GM12875 (cell line): Measurements from ENCODE around the gene RNF215.

Source experiments
- H3K4me3 ChIP-seq: one replicate; pipeline ENCODE4 v1.5.1; 2011; ENCODE audit warnings: low read depth, low read length, control low read depth
- TF ChIP-seq, protein P1 (sequence below): IDR thresholded peaks from 2 replicates; pipeline ENCODE4 v1.5.1; 2011; ENCODE audit warnings: low read depth, mild to moderate bottlenecking, control low read depth, inconsistent platforms, low read length, moderate library complexity, borderline replicate concordance; ENCODE audit not compliant: insufficient read depth

Gene RNF215

DNA sequence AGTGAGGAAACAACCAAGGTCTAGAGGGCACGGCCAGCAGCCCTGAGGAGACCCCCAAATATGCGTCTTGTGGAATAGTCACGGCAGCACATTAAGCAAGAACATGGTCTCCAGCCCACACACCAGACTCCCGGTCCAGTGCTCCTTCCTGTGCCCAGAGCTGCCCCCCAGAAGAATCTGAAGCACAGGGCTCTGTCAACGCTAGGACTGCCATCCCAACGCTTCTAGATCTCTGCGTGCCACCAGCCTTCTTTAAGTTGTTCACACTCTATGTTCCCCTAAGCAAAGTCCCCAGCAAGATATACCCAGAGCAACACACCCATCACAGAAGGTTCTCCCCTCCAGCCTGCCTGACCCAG, 6.1 kb upstream of the RNF215 start:
- H3K4me3 ChIP-seq: no peak overlapping the region
- TF ChIP-seq, protein P1, sequence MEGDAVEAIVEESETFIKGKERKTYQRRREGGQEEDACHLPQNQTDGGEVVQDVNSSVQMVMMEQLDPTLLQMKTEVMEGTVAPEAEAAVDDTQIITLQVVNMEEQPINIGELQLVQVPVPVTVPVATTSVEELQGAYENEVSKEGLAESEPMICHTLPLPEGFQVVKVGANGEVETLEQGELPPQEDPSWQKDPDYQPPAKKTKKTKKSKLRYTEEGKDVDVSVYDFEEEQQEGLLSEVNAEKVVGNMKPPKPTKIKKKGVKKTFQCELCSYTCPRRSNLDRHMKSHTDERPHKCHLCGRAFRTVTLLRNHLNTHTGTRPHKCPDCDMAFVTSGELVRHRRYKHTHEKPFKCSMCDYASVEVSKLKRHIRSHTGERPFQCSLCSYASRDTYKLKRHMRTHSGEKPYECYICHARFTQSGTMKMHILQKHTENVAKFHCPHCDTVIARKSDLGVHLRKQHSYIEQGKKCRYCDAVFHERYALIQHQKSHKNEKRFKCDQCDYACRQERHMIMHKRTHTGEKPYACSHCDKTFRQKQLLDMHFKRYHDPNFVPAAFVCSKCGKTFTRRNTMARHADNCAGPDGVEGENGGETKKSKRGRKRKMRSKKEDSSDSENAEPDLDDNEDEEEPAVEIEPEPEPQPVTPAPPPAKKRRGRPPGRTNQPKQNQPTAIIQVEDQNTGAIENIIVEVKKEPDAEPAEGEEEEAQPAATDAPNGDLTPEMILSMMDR: no peak

GRCh38 chr22:30392661-30393321, 5.6 kb upstream of the RNF215 start:
- H3K4me3 ChIP-seq: no peak overlapping the region
- TF ChIP-seq, protein P1: no peak

DNA sequence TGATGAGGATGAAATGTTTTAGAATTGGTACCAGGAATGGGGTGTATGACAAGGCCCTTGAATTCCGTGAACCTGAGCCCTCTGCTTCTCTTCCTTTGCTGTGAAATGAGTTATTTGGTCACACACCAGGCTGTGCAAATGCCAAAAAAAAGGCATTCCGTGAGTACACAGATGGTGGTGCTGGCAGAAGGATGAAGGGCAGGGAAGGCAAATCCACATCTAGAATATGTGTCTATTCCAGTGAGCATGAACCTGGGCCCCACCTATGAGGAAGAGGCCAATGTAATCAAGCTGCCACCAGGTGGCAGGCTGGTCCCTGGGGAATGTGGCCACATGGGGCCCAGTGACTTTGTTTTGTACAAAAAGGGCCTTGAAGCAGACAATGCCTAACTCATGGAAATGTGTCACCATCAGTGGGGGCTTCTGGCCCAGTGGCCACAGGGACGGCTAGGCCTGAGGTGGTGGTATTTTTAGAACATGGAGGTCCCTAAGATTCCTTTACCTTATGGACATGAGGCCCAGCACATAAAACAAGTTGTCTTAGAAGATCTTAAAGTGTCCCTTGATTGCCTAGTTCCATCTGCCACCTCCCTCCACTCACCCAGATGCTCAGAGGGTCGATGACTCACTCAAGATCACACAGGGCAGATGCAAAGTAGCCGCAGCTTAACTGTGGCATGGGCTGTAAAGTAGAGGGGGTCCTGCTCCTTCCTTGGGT, 3.9 kb upstream of the RNF215 start:
- H3K4me3 ChIP-seq: no peak overlapping the region
- TF ChIP-seq, protein P1: peak; percentile 88

DNA sequence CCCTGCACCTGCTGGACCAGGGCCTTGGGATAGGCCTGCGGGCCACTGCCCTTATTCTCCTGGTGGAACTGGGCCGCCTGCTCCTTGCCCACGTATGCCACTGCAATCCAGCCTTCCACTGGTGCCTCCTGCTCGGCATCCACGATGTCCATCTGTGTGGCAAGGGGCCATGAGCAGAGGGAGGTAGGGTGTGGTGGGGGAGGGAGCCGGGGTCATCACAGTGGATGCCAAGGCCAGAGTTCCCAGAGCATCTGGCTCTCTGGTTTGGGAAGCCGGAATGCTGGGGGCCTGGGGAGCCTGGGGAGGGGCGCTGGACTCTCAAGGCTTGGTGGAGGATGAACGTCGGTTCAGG, 627 bp downstream of the RNF215 start:
- TF ChIP-seq, protein P1: no peak
- peak overlapping the region; percentile 60 for H3K4me3 ChIP-seq

DNA sequence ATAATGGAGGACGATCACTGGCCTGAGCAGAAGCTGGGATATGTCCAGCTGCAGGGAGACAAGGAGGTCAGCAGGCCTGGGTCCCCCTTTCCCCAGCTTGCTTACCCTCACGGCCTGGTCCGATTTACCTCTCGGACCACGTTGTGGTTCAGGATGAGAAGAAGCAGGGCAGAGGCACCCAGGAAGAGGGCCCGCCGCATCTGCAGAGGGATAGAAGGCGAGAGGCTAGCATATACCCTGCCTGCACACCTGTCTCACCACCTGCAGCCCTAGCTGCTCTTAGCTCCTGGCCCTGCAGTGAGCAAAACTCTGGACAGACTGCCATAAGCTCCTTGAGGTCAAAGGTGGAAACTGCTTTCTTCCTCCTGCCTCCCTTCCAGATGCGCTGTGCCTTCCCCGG, 1.3 kb downstream of the RNF215 start:
- H3K4me3 ChIP-seq: no peak overlapping the region
- TF ChIP-seq, protein P1: no peak

- TF ChIP-seq, protein P1: no peak
- no peak overlapping the region for H3K4me3 ChIP-seq
Measured at GRCh38 chr22:30383061-30383460, 4.2 kb downstream of the RNF215 start.

DNA sequence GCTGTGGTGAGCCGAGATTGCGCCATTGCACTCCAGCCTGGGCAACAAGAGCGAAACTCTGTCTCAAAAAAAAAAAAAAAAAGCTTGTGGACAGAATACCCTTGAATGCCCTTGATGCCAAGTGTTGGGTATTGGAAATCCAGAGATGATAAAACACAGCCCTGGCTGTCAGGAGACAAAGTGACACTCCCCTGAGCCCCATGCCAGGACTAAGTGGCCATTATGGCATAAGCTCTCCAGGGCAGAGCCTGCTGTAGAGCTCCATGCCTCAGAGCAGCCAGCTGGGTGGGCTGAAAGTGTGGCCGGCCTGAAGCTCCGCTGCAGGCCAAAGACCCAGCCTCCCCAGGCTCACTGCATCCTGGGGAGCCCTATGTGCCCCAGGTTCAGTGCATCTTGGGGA, 4.9 kb downstream of the RNF215 start:
- TF ChIP-seq, protein P1: no peak
- H3K4me3 ChIP-seq: no peak overlapping the region
